ENCODE measurements around the gene SORCS3. TPM values are rescaled to one million over a fixed set of nuclear protein-coding genes. Genes with fewer than 3 reads are reported as not detected.

The SORCS3 gene
- total and polyA plus RNA-seq, 9 of the 15 experiments (the other 6 are each of a cell fraction or from before 2014, with no cell fraction given) = not detected

- no peak for TF ChIP-seq FIP1L1 (IDR thresholded peaks at IDR 0.05; ENCODE audit: low read depth, low read length, poor library complexity, severe bottlenecking)
- no peak for TF ChIP-seq PML (IDR thresholded peaks at IDR 0.05; ENCODE audit: low read length)
- TF ChIP-seq BRF2 (IDR thresholded peaks at IDR 0.05; ENCODE audit: borderline replicate concordance, insufficient read depth, insufficient read length) = no peak
- TF ChIP-seq EHMT2 (IDR thresholded peaks at IDR 0.05) = no peak
- TF ChIP-seq ZNF778 (CRISPR knock-in tag; IDR thresholded peaks at IDR 0.05) = no peak
- TF ChIP-seq YY1 (IDR thresholded peaks at IDR 0.05; ENCODE audit: borderline replicate concordance in 1 of 3, control insufficient read depth in 1 of 3, extremely low read depth in 1 of 3, insufficient read depth in 3 of 3, insufficient read length in 1 of 3, insufficient replicate concordance in 2 of 3, low read depth in 1 of 3, low read length in 2 of 3) = no peak
Measured at GRCh38 chr10:104676874-104677273, 35.8 kb downstream of the SORCS3 start (continued).

DNA sequence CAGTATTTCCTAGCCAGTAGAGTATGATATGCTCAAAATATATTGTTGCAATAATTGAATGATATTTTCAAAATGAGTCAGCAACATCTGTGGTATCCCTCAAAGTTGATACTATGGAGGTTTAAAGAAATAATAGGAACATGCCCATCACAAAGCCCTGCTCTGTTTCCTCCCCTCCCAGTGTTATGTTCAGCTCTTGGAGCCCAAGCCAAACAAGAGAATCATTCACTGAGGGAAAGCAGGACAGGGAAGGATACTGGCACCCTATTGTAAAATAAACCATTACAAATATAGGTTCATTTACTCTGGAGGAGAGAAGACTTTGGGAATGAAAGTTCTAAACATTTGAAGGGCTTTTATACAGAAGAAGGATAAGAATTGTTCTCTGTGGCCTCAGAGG, 37.6 kb downstream of the SORCS3 start:
- H3K4me2 ChIP-seq (ENCODE audit: insufficient read depth, low read length) = no peak overlapping the region
- H3K27ac ChIP-seq (ENCODE audit: extremely low read depth, low read depth, low read length) = no peak overlapping the region
- no peaks in the 10 kb centered on the region for H3K36me3 ChIP-seq (ENCODE audit: control insufficient read depth, insufficient read depth, low read length)
- TF ChIP-seq, protein P1, sequence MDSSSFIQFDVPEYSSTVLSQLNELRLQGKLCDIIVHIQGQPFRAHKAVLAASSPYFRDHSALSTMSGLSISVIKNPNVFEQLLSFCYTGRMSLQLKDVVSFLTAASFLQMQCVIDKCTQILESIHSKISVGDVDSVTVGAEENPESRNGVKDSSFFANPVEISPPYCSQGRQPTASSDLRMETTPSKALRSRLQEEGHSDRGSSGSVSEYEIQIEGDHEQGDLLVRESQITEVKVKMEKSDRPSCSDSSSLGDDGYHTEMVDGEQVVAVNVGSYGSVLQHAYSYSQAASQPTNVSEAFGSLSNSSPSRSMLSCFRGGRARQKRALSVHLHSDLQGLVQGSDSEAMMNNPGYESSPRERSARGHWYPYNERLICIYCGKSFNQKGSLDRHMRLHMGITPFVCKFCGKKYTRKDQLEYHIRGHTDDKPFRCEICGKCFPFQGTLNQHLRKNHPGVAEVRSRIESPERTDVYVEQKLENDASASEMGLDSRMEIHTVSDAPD (CRISPR knock-in tag; IDR thresholded peaks at IDR 0.05) = no peak
- no peak for TF ChIP-seq TARDBP (IDR thresholded peaks at IDR 0.05)
- no peak for TF ChIP-seq MTA2 (IDR thresholded peaks at IDR 0.05; ENCODE audit: low read depth)
- no peak for DNase-seq (ENCODE audit: extremely low read depth in 1 of 4, low spot score in 3 of 4)
- no peaks in the 10 kb centered on the region for H4K20me1 ChIP-seq (replicated peaks; ENCODE audit: control insufficient read depth, insufficient read depth, low read length)
- BruUV-seq (replicated peaks) = no TSS peak
- no peaks in the 10 kb centered on the region for H3K4me1 ChIP-seq (replicated peaks in 1 of 2; ENCODE audit: control insufficient read depth in 2 of 2, insufficient read depth in 2 of 2, low read length in 2 of 2)
- H3K27me3 ChIP-seq (ENCODE audit: control insufficient read depth in 2 of 2, insufficient read depth in 2 of 2, low read length in 2 of 2) = no peaks in the 10 kb centered on the region
- H3K9me1 ChIP-seq (ENCODE audit: control insufficient read depth, insufficient read depth, low read length) = no peaks in the 10 kb centered on the region
- no peak overlapping the region for H3K9ac ChIP-seq (ENCODE audit: insufficient read depth in 1 of 2, low read depth in 2 of 2, low read length in 2 of 2)
- POLR2A ChIA-PET = no interaction called here
- no peaks in the 10 kb centered on the region for H3K9me3 ChIP-seq (replicated peaks; ENCODE audit: control insufficient read depth, insufficient read depth, low read depth, low read length)
- no peak overlapping the region for H2AFZ ChIP-seq (ENCODE audit: low read depth, low read length)
- ATAC-seq = no peak
- no peak overlapping the region for H3K4me3 ChIP-seq
- no peaks in the 10 kb centered on the region for H3K79me2 ChIP-seq (ENCODE audit: control insufficient read depth, insufficient read depth, low read length)
- intact Hi-C loops (cut with micrococcal nuclease) (no loop called here), in situ Hi-C loops (cut with MboI) (no loop called here)
- CTCF ChIA-PET (ENCODE audit: low intra/inter-chr PET ratio) = no interaction called here
- FAIRE-seq = no peak

Measured in K562 (cell line).